SK-MEL-5 (cell line): ENCODE measurements around the gene VPS11. TPM values are rescaled to one million over a fixed set of nuclear protein-coding genes. Genes with fewer than 3 reads are reported as not detected.

ENCODE experiments used
- DNase-seq: peaks from one replicate; pipeline ENCODE4 v3.0.0-alpha.2; 2016; ENCODE audit warnings: low read depth, low spot score
- in situ Hi-C: cut with HindIII; loops from 2 replicates; pipeline ENCODE4 v1.10.0; 2016; ENCODE audit warnings: low sequenced_read_pairs, high pct_unique_total_duplicates, low pct_unique_long_range_greater_than_20kb
- total RNA-seq: library from RNA; depleted of rRNA; stranded (reverse); fragments of >200 nt; shearing (Covaris generic); gene quantifications from 2 replicates; pipeline ENCODE4 v1.2.3, GENCODE V29; 2014; rRNA removed

Gene VPS11
- total RNA-seq, 1 experiment from 2014 or later: 43.7 TPM

- no peak for DNase-seq
- in situ Hi-C loops: no loop called here
Observed at GRCh38 chr11:119125821-119126220, 58.2 kb downstream of the VPS11 start.

DNA sequence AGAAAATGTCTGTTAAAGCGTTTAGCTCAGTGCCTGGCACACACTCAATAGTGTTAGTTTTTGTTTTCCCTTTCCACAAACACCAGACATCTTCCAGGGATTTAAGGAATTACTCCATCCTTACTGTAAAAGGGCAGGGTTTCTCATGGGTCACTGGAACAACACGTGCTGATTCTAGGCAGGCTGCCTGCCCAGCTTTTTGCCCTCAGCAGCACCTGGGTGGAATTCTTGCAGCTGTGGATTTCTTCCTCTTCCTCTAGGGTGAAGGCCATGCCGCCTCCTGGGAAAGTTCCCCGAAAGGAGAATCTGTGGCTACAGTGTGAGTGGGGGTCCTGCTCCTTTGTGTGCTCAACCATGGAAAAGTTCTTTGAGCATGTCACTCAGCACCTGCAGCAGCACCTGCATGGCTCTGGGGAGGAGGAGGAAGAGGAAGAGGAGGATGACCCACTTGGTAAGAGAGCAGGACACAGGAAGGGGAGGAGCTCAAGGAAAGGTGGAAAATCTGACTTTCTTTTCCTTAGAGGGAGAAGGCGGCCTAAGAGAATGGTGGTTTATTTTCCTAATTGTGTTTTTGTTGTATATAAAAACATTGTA is 59.2 kb downstream of the VPS11 start:
- in situ Hi-C loops: no loop called here
- DNase-seq: no peak

DNA sequence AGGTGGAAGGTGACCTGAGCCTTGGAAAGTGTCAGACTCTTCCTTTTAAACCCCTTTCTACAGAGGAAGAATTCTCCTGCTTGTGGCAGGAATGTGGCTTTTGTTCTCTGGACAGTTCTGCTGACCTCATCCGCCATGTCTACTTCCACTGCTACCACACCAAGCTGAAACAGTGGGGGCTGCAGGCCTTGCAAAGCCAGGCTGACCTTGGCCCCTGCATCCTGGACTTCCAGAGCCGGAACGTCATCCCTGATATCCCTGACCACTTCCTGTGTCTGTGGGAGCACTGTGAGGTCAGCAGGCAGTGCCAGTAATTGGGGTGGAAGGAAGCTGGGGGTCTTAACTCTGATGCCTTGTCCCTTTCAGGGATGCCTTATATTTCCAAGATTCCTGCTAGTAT is 63.0 kb downstream of the VPS11 start:
- no peak for DNase-seq

More for the DNA sequence above, 63.0 kb downstream of the VPS11 start:
- in situ Hi-C loops: no loop called here

Other genes starting within 250 kb of the VPS11 start
- gene CXCR5, start 183.9 kb upstream of the VPS11 start, total RNA-seq: not detected in 2 replicates
- 2.9 and 6.0 TPM in 2 replicates for gene BCL9L, start 141.9 kb upstream of the VPS11 start, total RNA-seq
- gene UPK2, start 111.5 kb upstream of the VPS11 start, total RNA-seq: not detected in 2 replicates
- gene FOXR1, start 96.1 kb upstream of the VPS11 start, total RNA-seq: not detected in 2 replicates
- gene CENATAC, start 69.7 kb upstream of the VPS11 start, total RNA-seq: 8.2 and 9.1 TPM in 2 replicates
- 914 and 964 TPM in 2 replicates for gene RPS25, start 49.5 kb upstream of the VPS11 start, total RNA-seq
- gene TRAPPC4, start 49.1 kb upstream of the VPS11 start, total RNA-seq: 65.5 and 83.5 TPM in 2 replicates
- 14.2 and 19.1 TPM in 2 replicates for gene SLC37A4, start 36.9 kb upstream of the VPS11 start, total RNA-seq
- gene HYOU1, start 10.6 kb upstream of the VPS11 start, total RNA-seq: 189 and 191 TPM in 2 replicates
- 4.5 and 6.7 TPM in 2 replicates for gene HMBS, start 17.1 kb downstream of the VPS11 start, total RNA-seq
- gene DPAGT1, start 34.0 kb downstream of the VPS11 start, total RNA-seq: 22.3 and 26.1 TPM in 2 replicates
- 2.8 and 5.6 TPM in 2 replicates for gene C2CD2L, start 39.5 kb downstream of the VPS11 start, total RNA-seq
- 8.8 and 9.4 TPM in 2 replicates for gene HINFP, start 53.8 kb downstream of the VPS11 start, total RNA-seq
- gene ABCG4, start 81.2 kb downstream of the VPS11 start, total RNA-seq: 0.05 TPM in 1 of 2 replicates, not detected in the other
- 8.7 and 11.5 TPM in 2 replicates for gene NLRX1, start 100.9 kb downstream of the VPS11 start, total RNA-seq
- not detected in 2 replicates for gene NHERF4, start 117.7 kb downstream of the VPS11 start, total RNA-seq
- gene CBL, start 138.5 kb downstream of the VPS11 start, total RNA-seq: 5.8 and 7.6 TPM in 2 replicates
- gene MCAM, start 249.3 kb downstream of the VPS11 start, total RNA-seq: 335 and 356 TPM in 2 replicates